GM19239 (cell line): Measurements from ENCODE around the gene SLC11A1.

Experiments
- DNase-seq: peaks from one replicate; pipeline ENCODE4 v3.0.0; 2011; ENCODE audit warnings: low spot score; ENCODE audit not compliant: insufficient read length
- FAIRE-seq: peaks from 2 replicates; lab custom pipeline; 2011; peaks lifted over from hg19 to GRCh38; lab: Jason Lieb, UNC

The SLC11A1 gene

DNA sequence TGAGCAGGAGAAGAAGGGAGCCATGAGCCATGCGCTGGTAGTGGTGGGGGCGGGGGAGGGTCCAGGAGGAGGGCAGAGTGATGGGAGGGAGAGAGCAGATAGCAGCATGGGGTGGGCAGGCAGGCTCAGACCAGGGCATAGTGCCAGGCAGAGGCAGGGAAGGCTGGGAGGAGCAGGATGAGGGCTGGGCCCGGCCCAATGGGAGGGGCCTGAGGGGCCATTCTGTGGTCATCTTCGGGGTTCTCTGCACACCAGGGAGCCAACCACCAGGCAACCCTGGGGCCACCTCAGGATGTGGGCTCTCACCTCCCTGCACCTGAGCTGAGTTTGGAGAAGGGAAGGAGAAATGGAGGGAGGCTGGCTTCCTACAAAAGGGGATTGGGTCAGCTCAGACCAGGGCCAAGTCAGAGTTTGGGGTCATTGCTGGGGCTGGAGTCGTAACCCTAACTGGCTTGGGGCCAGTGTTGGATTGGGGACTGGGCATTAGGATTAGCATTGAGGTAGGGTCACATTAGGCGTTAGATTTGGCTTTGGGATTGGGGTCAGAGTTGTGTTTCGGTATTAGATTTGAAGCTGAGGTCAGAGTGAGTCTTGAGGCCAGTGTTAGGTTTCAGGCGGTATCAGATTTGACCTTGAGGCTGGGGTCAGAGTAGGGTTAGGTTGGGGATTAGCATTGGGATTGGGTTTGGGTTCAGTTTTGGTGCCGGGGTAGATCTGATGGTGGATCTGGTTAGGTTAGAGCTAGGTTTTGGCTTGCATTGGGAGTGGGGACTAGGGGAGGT, 48.0 kb downstream of the SLC11A1 start:
- no peak for FAIRE-seq

DNA sequence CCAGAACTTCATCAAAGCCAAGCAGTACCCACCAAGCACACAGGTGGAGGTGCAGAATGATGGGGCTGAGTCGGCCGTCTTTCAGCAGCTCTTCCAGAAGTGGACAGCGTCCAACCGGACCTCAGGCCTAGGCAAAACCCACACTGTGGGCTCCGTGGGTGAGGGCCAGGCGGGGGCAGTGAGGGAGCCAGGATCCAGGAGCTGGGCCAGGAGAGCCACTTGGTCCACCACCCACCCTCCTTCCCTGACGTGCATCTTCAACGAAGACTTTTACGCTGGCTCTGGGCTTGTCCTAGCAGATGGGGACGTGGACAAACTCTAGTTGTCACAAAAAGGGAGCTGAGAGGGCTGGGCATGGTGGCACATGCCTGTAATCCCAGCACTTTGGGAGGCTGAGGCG, 48.6 kb downstream of the SLC11A1 start:
- FAIRE-seq (no peak), DNase-seq (no peak)

More for the DNA sequence above, 48.0 kb downstream of the SLC11A1 start:
- no peak for DNase-seq

DNA sequence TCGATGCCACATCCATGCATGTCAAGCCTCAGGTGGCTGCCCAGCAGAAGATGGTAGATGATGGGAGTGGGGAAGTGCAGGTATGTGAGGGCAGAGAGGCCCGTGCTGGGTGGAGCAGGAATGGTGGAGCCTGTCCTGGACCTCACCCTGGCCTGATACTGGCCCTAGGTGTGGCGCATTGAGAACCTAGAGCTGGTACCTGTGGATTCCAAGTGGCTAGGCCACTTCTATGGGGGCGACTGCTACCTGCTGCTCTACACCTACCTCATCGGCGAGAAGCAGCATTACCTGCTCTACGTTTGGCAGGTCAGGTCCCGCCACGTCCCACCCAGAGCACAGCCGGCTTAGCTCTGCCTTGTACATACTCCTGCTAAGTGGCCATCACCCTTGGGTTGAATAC, 49.8 kb downstream of the SLC11A1 start:
- FAIRE-seq (no peak), DNase-seq (no peak)

DNA sequence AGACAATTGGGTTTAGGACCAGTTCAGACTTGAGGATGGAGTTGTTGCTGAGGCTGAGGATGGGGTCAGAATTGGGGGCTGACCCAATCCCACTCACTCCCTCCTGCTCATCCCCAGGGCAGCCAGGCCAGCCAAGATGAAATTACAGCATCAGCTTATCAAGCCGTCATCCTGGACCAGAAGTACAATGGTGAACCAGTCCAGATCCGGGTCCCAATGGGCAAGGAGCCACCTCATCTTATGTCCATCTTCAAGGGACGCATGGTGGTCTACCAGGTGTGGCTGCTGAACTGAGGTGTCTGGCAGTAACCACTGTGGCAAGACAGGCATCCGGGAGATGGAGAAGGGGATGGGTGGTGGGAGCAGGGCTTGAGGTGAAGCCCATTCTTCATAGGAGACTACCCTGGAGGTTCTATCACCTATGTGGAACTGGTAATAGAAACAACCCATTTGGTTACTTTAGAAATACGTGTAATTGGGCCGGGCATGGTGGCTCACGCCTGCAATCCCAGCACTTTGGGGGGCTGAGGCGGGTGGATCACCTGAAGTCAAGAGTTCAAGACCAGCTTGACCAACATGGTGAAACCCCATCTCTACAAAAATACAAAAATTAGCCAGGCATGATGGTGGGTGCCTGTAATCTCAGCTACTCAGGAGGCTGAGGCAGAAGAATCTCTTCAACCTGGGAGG, 50.7 kb downstream of the SLC11A1 start:
- FAIRE-seq: no peak

DNA sequence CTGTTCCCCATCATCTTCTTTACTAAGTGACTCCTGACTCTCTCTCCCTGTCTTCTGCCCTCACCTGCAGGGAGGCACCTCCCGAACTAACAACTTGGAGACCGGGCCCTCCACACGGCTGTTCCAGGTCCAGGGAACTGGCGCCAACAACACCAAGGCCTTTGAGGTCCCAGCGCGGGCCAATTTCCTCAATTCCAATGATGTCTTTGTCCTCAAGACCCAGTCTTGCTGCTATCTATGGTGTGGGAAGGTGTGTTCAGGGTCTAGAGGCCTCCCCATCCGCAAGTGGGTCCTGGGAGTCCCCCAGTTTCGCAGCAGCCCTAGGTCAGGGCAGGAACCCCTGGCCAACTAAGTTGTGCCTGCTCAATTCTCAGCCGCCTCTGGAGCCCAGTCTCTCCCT, 52.4 kb downstream of the SLC11A1 start:
- no peak for FAIRE-seq
- no peak for DNase-seq

More for the DNA sequence above, 50.7 kb downstream of the SLC11A1 start:
- no peak for DNase-seq

DNA sequence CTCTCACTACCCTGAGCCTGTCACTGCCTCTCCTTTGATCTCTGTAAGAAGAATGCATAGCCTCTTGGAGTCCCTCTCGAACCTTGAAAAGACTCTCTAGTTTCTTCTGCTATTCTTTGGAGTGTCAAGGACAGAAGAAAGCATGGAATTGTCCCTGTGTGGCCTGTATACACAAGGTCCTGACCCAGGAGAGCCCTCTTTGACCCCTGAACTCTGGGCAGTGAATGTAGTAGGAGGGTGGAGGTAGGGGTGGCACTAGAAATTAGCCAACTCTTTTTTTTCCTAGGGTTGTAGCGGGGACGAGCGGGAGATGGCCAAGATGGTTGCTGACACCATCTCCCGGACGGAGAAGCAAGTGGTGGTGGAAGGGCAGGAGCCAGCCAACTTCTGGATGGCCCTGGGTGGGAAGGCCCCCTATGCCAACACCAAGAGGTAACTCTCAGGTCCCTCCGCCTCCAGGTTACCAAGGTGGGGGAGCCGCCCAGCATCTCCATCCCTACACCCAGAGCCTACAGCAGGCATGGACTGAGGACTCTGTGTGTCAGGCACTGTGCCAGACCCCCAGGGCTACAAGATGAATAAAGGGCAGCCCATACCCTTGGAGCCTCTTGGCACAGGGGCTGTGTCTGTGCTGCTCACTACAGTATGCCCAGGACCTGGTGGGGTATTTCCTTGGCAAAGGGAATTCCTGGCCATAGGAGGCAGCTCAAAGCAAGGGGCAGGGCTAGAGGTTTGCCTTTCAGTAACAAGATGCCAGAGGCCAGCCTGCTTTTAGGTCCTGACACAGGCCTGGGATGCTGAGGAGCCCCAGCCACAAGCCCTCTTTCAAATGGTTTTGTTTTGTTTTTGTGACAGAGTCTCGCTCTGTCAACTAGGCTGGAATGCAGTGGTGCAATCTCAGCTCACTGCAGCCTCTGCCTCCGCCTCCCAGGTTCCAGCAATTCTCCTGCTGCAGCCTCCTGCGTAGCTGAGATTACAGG, 53.2 kb downstream of the SLC11A1 start:
- no peak for FAIRE-seq
- no peak for DNase-seq

DNA sequence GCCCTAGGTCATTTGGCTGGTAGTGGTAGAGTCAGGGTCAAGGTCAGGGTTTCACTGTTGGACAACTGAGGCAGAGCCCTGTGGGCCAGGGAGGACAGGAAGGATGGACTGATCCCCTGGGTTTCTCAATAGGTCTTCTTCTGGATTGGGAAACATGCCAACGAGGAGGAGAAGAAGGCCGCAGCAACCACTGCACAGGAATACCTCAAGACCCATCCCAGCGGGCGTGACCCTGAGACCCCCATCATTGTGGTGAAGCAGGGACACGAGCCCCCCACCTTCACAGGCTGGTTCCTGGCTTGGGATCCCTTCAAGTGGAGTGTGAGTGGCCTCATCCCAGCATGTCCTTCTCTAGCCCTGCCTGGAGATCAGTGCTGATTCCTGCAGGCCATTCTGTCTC, 54.9 kb downstream of the SLC11A1 start:
- no peak for DNase-seq
- FAIRE-seq: no peak

DNA sequence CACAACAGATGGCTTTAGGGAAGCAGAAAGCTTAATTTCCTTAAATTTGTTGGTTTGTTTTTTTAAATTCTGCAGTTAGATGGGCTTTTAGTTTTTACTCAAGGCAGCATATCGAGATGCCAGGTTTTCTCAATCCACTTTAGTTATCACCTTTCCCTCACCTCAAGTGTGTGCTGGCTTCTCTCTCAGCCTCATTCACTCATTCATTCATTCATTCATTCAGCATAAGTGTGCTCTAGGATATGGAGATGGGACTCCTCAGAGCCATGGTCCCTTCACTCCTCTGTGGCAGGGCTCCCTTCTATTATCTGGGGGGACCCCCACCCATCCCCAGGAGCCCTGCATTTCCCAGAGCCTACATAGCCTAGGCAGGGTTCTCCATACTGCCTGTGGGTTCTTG, 55.9 kb downstream of the SLC11A1 start:
- DNase-seq: no peak
- FAIRE-seq: no peak

DNA sequence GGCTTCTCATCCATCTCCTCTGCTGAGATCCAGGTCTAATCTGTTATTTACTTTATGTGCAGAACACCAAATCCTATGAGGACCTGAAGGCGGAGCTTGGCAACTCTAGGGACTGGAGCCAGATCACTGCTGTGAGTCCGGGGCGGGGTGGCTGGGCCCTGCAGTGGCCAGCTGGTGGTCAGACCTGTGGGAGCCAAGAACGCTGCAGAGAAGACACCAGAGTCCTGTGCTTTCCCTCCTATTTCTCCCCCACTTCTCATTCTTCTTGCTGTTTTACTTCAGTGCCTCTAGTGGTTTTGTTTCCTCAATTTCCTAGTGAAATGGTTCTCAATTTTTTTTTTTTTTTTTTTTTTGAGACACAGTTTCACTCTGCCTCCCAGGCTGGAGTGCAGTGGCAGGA, 56.5 kb downstream of the SLC11A1 start:
- DNase-seq (no peak), FAIRE-seq (no peak)

DNA sequence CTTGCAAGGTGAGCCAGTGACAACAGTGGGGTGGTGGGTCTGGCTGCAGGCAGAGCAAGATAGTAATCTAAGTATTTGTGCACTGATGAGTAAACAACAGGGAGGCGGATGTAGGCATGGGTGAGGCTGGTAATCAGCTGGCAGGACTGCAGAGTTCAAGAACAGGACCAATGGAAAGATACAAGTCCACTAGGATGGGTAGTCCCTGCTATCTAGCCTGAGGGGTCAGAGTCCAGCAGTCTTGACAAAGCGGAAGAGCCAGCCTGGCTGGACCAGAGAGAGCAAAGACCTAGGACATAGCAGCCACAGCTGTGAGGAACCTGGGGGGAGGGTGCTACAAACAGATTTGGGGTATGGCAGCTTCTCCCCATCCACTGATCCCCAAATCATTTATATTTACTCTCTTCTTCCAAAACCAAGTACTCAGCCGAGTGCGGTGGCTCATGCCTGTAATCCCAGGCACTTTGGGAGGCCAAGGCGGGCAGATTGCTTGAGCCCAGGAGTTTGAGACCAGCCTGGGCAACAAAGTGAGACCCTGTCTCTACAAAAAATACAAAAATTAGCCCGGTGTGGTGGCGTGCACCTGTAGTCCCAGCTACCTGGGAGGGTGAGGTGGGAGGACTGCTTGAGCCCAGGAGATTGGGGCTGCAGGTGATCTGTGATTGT, 62.8 kb downstream of the SLC11A1 start:
- DNase-seq (no peak), FAIRE-seq (no peak)

DNA sequence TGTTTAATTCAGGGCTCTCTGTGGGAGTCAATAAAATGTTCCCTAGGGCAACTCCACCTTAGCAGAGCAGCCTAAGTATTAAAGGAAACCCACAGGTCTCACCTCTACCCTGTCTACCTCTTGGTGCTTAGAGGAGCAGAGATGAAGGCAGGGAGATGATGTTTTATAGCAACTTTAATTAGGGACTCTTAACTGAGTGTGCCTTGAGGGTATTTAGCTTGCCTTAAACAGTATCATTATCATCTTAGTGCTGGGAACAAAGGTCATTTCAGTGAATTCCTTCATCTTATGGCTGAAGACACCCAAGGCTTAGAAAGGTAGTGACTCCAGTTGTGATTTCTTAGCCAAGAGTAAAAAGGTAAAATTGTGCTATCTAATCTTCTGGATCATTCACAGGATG, 63.5 kb downstream of the SLC11A1 start:
- FAIRE-seq: no peak
- no peak for DNase-seq
